Measurements from ENCODE around the gene ITPK1.

GRCh38 chr14:93041830-93042229, 73.9 kb downstream of the ITPK1 start:
- TF ChIP-seq CTCF (IDR thresholded peaks at IDR 0.05; ENCODE audit: low read length) (no peak), EZH2 (optimal IDR thresholded peaks at IDR 0.05; ENCODE audit: low read depth, low read length) (no peak)
